Measurements from ENCODE around the gene DOC2B. TPM values are rescaled to one million over a fixed set of nuclear protein-coding genes. Genes with fewer than 3 reads are reported as not detected.

DOC2B gene
- total and polyA plus RNA-seq, 9 of the 15 experiments (the other 6 are each of a cell fraction or from before 2014, with no cell fraction given), result 0.02 TPM; not detected in 8

DNA sequence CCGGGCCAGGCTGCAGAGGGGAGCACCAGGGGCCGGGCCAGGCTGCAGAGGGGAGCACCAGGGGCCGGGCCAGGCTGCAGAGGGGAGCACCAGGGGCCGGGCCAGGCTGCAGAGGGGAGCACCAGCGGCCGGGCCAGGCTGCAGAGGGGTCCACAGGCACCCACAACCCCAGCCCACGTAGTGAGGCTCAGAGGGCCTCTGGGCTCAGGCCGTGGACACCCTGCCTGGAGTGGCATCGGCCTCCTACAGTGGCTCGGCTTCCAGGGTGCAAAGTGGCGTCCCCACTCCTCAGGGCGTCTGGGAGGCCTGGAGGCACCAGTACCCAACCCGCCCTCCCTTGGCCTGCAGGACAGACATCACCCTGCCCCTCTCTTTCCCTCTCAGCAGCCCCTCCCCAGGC, 9.6 kb downstream of the DOC2B start:
- Histone ChIP-seq H3K4me1 (replicated peaks in 1 of 2; ENCODE audit: control insufficient read depth in 2 of 2, insufficient read depth in 2 of 2, low read length in 2 of 2) (no peaks in the 10 kb centered on the region), H3K27me3 (ENCODE audit: control insufficient read depth in 2 of 2, insufficient read depth in 2 of 2, low read length in 2 of 2) (peaks cover 0 to 17% of the 10 kb centered on the region in 2 experiments; a peak in 2 of 5 replicates), H3K9me1 (ENCODE audit: control insufficient read depth, insufficient read depth, low read length) (no peaks in the 10 kb centered on the region), H3K79me2 (ENCODE audit: control insufficient read depth, insufficient read depth, low read length) (no peaks in the 10 kb centered on the region), H3K4me3 (no peak overlapping the region), H3K4me2 (ENCODE audit: insufficient read depth, low read length) (no peak overlapping the region), H2AFZ (ENCODE audit: low read depth, low read length) (no peak overlapping the region), H3K9me3 (replicated peaks; ENCODE audit: control insufficient read depth, insufficient read depth, low read depth, low read length) (no peaks in the 10 kb centered on the region), H3K36me3 (ENCODE audit: control insufficient read depth, insufficient read depth, low read length) (no peaks in the 10 kb centered on the region), H3K27ac (ENCODE audit: extremely low read depth, low read depth, low read length) (no peak overlapping the region), H3K9ac (ENCODE audit: insufficient read depth in 1 of 2, low read depth in 2 of 2, low read length in 2 of 2) (no peak overlapping the region), H4K20me1 (replicated peaks; ENCODE audit: control insufficient read depth, insufficient read depth, low read length) (no peaks in the 10 kb centered on the region)
- 0% methylated on average over 1 of the region's 13 CpGs for WGBS (ENCODE audit: insufficient coverage, low coverage, missing lambda C conversion rate)
- POLR2A ChIA-PET, result no interaction called here
- intact Hi-C loops (cut with micrococcal nuclease) (no loop called here), in situ Hi-C loops (cut with MboI) (no loop called here)
- ATAC-seq, result no peak
- FAIRE-seq, result no peak
- no TSS peak for BruUV-seq (replicated peaks)
- DNase-seq (ENCODE audit: extremely low read depth in 1 of 4, low spot score in 3 of 4), result no peak
- CTCF ChIA-PET (ENCODE audit: low intra/inter-chr PET ratio), result no interaction called here
- TF ChIP-seq, protein P1, sequence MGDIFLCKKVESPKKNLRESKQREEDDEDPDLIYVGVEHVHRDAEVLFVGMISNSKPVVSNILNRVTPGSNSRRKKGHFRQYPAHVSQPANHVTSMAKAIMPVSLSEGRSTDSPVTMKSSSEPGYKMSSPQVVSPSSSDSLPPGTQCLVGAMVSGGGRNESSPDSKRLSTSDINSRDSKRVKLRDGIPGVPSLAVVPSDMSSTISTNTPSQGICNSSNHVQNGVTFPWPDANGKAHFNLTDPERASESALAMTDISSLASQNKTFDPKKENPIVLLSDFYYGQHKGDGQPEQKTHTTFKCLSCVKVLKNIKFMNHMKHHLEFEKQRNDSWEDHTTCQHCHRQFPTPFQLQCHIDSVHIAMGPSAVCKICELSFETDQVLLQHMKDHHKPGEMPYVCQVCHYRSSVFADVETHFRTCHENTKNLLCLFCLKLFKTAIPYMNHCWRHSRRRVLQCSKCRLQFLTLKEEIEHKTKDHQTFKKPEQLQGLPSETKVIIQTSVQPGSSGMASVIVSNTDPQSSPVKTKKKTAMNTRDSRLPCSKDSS (IDR thresholded peaks at IDR 0.05; ENCODE audit: low read depth, partially characterized antibody), result no peak
- TF ChIP-seq, protein P2, sequence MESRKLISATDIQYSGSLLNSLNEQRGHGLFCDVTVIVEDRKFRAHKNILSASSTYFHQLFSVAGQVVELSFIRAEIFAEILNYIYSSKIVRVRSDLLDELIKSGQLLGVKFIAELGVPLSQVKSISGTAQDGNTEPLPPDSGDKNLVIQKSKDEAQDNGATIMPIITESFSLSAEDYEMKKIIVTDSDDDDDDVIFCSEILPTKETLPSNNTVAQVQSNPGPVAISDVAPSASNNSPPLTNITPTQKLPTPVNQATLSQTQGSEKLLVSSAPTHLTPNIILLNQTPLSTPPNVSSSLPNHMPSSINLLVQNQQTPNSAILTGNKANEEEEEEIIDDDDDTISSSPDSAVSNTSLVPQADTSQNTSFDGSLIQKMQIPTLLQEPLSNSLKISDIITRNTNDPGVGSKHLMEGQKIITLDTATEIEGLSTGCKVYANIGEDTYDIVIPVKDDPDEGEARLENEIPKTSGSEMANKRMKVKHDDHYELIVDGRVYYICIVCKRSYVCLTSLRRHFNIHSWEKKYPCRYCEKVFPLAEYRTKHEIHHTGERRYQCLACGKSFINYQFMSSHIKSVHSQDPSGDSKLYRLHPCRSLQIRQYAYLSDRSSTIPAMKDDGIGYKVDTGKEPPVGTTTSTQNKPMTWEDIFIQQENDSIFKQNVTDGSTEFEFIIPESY (CRISPR knock-in tag; IDR thresholded peaks at IDR 0.05), result no peak
- TF ChIP-seq MTA1 (IDR thresholded peaks at IDR 0.05; ENCODE audit: borderline replicate concordance) (no peak), MCM7 (IDR thresholded peaks at IDR 0.05) (no peak), TEAD1 (CRISPR knock-in tag; IDR thresholded peaks at IDR 0.05) (no peak), ZNF24 (IDR thresholded peaks at IDR 0.05) (no peak), EP300 (IDR thresholded peaks at IDR 0.05; ENCODE audit: low read length) (no peak), RAD51 (IDR thresholded peaks at IDR 0.05; ENCODE audit: borderline replicate concordance, low read depth) (no peak), CEBPG (CRISPR knock-in tag; IDR thresholded peaks at IDR 0.05) (no peak), CEBPG (tag; conservative IDR thresholded peaks at IDR 0.05 in 1 of 2, IDR thresholded peaks at IDR 0.05 in 1 of 2) (no peak), PHF8 (IDR thresholded peaks at IDR 0.05; ENCODE audit: borderline replicate concordance, low read length) (no peak)
